ENCODE data around the gene PSAP. TPM values are rescaled to one million over a fixed set of nuclear protein-coding genes. Genes with fewer than 3 reads are reported as not detected.
"Not testable (repeated sequence)": the region's sequence is repeated elsewhere in the genome, so short reads cannot be mapped to it uniquely, and the experiment has no call there.

Gene PSAP
- total RNA-seq, 6 experiments from 2014 or later: 520 to 743 (median 570) TPM

DNA sequence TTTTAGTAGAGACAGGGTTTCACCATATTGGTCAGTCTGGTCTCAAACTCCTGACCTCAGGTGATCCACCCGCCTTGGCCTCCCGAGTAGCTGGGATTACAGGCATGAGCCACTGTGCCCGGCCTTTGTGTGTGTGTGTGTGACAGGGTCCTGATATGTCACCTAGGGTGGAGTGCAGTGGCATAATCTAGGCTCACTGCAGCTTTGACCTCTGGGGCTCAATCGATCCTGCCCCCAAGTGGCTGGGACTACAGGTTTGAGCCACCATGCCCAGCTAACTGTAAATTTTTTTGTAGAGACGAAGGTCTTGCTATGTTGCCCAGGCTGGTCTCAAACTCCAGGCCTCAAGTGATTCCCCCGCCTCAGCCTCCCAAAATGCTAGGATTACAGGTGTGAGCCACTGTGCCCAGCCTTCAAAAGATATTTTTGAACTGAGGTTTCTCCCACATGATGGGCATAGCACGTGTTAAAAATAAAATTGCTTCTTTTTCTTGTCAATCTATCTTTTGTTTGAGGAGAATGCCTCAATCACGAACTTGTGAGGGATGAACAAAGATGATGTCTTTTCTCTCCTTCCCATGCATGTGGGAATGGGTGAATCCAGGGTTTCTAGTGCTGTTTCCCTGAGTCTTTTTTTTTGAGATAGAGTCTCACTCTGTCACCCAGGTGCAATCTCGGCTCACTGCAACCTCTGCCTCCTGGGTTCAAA, 30.8 kb upstream of the PSAP start:
- TF ChIP-seq POLR2A (IDR thresholded peaks at IDR 0.05): no peak
- TF ChIP-seq, protein P1, sequence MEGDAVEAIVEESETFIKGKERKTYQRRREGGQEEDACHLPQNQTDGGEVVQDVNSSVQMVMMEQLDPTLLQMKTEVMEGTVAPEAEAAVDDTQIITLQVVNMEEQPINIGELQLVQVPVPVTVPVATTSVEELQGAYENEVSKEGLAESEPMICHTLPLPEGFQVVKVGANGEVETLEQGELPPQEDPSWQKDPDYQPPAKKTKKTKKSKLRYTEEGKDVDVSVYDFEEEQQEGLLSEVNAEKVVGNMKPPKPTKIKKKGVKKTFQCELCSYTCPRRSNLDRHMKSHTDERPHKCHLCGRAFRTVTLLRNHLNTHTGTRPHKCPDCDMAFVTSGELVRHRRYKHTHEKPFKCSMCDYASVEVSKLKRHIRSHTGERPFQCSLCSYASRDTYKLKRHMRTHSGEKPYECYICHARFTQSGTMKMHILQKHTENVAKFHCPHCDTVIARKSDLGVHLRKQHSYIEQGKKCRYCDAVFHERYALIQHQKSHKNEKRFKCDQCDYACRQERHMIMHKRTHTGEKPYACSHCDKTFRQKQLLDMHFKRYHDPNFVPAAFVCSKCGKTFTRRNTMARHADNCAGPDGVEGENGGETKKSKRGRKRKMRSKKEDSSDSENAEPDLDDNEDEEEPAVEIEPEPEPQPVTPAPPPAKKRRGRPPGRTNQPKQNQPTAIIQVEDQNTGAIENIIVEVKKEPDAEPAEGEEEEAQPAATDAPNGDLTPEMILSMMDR (IDR thresholded peaks at IDR 0.05): no peak
- H3K4me1 ChIP-seq: no peaks in the 10 kb centered on the region
- intact Hi-C loops (cut with DNase I): no loop called here
- no peaks in the 10 kb centered on the region for H3K36me3 ChIP-seq
- no peaks in the 10 kb centered on the region for H3K9me3 ChIP-seq
- DNase-seq (no peak), ATAC-seq (peak in 1 of 4 donors; percentile 30)
- no peaks in the 10 kb centered on the region for H3K27me3 ChIP-seq
- no peak overlapping the region for H3K27ac ChIP-seq
- no peak overlapping the region for H3K4me3 ChIP-seq
- 75% methylated on average over 7 of the region's 9 CpGs for WGBS (ENCODE audit: insufficient coverage, low coverage, low lambda C conversion rate, missing lambda C conversion rate)

DNA sequence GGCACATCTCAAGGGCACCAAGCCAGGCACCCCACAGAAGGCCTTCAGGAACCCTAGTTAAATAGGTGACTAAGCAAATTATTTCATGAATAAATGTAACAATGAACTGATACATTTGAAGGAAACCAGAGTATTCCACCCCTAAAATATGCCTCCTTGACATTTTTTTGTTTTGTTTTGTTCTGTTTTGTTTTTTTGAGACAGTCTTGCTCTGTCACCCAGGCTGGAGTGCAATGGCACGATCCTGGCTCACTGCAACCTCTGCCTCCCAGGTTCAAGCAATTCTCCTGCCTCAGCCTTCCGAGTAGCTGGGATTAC, 30.2 kb upstream of the PSAP start:
- H3K4me1 ChIP-seq; H3K9me3 ChIP-seq; H3K36me3 ChIP-seq; H3K4me3 ChIP-seq; intact Hi-C loops (cut with DNase I); H3K27ac ChIP-seq; H3K27me3 ChIP-seq; DNase-seq; ATAC-seq: not testable (repeated sequence)
- WGBS (ENCODE audit: insufficient coverage, low coverage, low lambda C conversion rate, missing lambda C conversion rate): 93% methylated on average over 2 of the region's 2 CpGs

DNA sequence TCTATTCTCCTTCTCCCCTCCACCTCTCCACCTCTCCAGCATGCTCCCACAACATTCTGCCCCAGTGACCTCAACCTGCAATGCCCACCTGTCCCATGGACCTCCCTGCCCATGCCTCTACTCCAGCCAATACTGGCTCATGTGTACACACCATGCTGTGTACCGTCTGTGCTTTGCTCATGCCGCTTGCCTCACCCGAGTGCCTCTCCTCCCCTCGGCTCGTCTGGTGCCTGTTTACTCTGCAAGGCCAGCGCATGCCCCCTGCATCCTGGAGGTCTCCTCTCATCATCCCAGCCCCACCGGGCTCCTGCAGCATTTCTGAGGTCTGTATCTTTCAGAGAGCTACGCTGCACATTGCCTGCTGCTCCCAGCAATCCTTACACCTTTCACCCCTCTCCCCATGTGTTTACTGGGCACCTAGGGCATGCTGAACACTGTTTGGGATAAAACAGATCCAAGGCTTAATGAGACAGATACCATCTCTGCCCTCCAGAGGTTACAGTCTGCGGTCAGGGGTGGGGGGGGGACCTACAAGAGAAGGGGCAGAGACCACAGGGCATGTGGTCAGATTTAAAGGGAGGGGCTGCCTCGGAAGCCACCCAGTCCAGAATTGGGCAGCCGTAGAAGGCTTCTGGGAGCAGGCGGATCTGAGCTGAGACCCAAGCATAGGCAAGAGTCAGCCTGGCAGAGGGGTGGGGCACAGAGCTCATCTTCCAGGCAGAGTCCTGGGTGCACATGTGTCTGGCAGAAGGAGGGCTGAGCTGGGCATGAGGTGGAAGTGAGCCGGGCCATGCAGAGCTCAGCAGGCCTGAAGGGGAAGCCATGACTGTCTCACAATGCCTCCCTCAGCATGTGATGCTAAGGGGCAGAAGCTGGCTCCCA, 29.6 kb upstream of the PSAP start:
- DNase-seq (peak in 1 of 3 donors; percentile 46), ATAC-seq (peak; percentile 50 to 73 (median 70))
- H3K27me3 ChIP-seq: no peaks in the 10 kb centered on the region
- no peak overlapping the region for H3K27ac ChIP-seq
- no peak overlapping the region for H3K4me3 ChIP-seq
- no peaks in the 10 kb centered on the region for H3K4me1 ChIP-seq
- TF ChIP-seq, protein P1 (IDR thresholded peaks at IDR 0.05): no peak
- TF ChIP-seq POLR2A (IDR thresholded peaks at IDR 0.05): no peak
- WGBS (ENCODE audit: insufficient coverage, low coverage, low lambda C conversion rate, missing lambda C conversion rate): 41% methylated on average over 8 of the region's 13 CpGs
- H3K9me3 ChIP-seq: no peaks in the 10 kb centered on the region
- H3K36me3 ChIP-seq: no peaks in the 10 kb centered on the region
- intact Hi-C loops (cut with DNase I): no loop called here

DNA sequence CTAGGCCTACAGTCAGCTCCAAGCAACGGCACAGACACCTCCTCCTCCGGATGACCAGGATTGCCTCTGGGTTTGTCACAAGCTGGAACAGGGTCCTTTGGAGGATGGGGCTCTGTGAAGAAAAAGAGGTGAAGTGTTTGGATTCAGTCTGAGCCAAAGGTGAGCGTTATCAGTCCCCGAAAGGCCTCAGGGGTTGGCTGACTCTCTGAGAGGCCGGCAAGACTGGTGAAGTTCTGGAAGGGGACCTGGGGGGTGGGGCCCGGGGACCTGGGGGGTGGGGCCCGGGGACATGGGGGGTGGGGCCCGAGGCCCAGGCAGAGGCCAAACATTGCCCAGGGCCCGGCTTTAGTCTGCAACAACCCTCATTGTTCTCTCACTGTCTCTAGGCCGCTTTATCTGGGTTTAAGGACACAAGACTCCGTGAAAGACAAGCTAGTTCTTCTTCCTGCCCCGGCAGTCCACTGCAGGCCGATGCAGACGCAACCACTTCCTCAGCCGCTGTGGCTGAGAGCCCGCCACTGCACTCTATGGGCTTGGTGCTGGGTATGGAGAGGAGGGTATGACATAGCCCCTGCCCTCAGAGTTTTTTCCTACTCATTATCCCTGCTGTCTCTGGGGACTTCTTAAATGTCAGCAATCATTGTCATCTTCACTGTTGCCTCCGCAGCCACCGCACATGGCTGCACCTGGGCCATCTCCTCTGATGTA, 27.4 kb upstream of the PSAP start:
- ATAC-seq: peak; percentile 51 to 72 (median 62)
- H3K27ac ChIP-seq: no peak overlapping the region

More for the DNA sequence above, 27.4 kb upstream of the PSAP start:
- Histone ChIP-seq H3K27me3 (no peaks in the 10 kb centered on the region), H3K36me3 (no peaks in the 10 kb centered on the region), H3K4me1 (no peaks in the 10 kb centered on the region), H3K9me3 (no peaks in the 10 kb centered on the region), H3K4me3 (no peak overlapping the region)
- 48% methylated on average over 16 of the region's 18 CpGs for WGBS (ENCODE audit: insufficient coverage, low coverage, low lambda C conversion rate, missing lambda C conversion rate)
- TF ChIP-seq POLR2A (IDR thresholded peaks at IDR 0.05): no peak
- TF ChIP-seq, protein P1 (IDR thresholded peaks at IDR 0.05): no peak
- DNase-seq: no peak
- intact Hi-C loops (cut with DNase I): no loop called here

Measured in right lobe of liver (tissue), 6 donors.